ENCODE results near the gene CTNNA2.
"Not testable (repeated sequence)": the region's sequence is repeated elsewhere in the genome, so short reads cannot be mapped to it uniquely, and the experiment has no call there.

Gene CTNNA2

DNA sequence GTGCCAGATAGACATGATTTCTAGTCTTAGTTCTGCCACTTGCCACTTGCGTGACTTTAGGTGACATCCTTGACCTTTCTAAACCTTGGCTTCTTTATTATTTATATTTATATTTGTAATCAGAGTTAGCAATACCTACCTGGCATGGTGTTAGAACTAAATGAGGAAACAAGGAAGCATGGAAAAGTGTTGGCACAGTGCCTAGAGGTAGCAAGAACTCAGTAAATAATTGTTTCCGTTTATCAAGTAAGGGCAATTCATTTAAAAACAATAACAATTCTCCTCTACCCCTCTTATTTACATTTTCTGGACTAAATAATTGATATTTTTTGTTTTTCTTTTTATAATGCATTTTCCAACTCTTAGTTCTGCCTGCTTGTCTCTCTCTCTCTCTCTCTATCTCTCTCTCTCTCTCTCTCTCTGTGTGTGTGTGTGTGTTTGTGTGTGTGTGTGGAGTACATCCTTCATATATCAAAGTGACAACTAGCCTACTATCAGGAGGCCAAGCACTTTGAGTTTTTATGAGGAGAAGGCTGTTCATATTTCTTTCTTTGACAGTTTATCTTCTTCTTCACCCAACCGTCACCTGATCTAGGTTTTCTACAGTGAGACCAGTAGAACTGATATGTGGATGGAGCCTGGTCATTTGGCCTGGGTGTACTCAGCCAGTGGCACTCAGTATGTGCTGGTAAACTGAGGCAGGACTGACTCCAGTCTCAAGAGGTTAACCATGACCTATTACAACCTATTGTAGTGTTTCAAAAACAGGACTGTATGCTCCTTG lies 657.2 kb downstream of the CTNNA2 start:
- no peaks in the 10 kb centered on the region for H3K79me2 ChIP-seq (ENCODE audit: control insufficient read depth, insufficient read depth, low read length, unreplicated experiment)
- no peaks in the 10 kb centered on the region for H3K27me3 ChIP-seq (ENCODE audit: insufficient read depth, low read length)
- H3K4me3 ChIP-seq (ENCODE audit: low read depth, low read length), result no peak overlapping the region
- H3K27ac ChIP-seq (ENCODE audit: low read depth, low read length), result no peak overlapping the region
- H2AFZ ChIP-seq (ENCODE audit: low read length, unreplicated experiment), result no peak overlapping the region
- H3K36me3 ChIP-seq (ENCODE audit: insufficient read depth, low read length), result no peaks in the 10 kb centered on the region
- no peaks in the 10 kb centered on the region for H3K4me1 ChIP-seq (ENCODE audit: control insufficient read depth, insufficient read depth, low read length, unreplicated experiment)

GRCh38 chr2:80185091-80185490 lies 672.2 kb downstream of the CTNNA2 start:
- H3K4me3 ChIP-seq (ENCODE audit: low read depth, low read length), result no peak overlapping the region
- no peak overlapping the region for H3K27ac ChIP-seq (ENCODE audit: low read depth, low read length)
- no peaks in the 10 kb centered on the region for H3K27me3 ChIP-seq (ENCODE audit: insufficient read depth, low read length)
- H3K79me2 ChIP-seq (ENCODE audit: control insufficient read depth, insufficient read depth, low read length, unreplicated experiment), result no peaks in the 10 kb centered on the region
- no peak overlapping the region for H2AFZ ChIP-seq (ENCODE audit: low read length, unreplicated experiment)
- H3K4me1 ChIP-seq (ENCODE audit: control insufficient read depth, insufficient read depth, low read length, unreplicated experiment), result no peaks in the 10 kb centered on the region
- no peaks in the 10 kb centered on the region for H3K36me3 ChIP-seq (ENCODE audit: insufficient read depth, low read length)

- no peak overlapping the region for H2AFZ ChIP-seq (ENCODE audit: low read length, unreplicated experiment)
- H3K27me3 ChIP-seq (ENCODE audit: insufficient read depth, low read length), result no peaks in the 10 kb centered on the region
- no peaks in the 10 kb centered on the region for H3K4me1 ChIP-seq (ENCODE audit: control insufficient read depth, insufficient read depth, low read length, unreplicated experiment)
- no peaks in the 10 kb centered on the region for H3K36me3 ChIP-seq (ENCODE audit: insufficient read depth, low read length)
- no peak overlapping the region for H3K27ac ChIP-seq (ENCODE audit: low read depth, low read length)
- H3K4me3 ChIP-seq (ENCODE audit: low read depth, low read length), result no peak overlapping the region
- H3K79me2 ChIP-seq (ENCODE audit: control insufficient read depth, insufficient read depth, low read length, unreplicated experiment), result no peaks in the 10 kb centered on the region
These were observed 673.4 kb downstream of the CTNNA2 start for GRCh38 chr2:80186262-80186661.

DNA sequence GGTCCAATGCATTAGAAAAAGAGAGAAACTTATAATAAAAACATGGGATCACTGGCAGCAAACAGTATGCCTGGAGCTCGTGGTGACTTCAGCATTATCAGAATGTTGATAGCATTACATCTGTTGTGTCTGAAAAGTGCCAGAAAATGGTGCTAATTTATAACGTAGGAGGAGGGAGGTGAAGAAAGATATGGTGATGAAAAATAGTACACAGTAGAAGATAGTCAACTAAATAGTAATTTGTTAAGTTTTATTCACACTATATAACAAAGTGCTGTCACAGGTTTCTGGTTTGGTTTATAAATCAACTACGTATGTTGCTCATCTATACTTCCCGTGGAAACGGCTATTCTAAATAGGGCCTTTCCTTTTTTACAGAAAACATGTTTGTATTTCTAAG lies 674.3 kb downstream of the CTNNA2 start:
- Histone ChIP-seq H2AFZ (ENCODE audit: low read length, unreplicated experiment) (no peak overlapping the region), H3K36me3 (ENCODE audit: insufficient read depth, low read length) (no peaks in the 10 kb centered on the region), H3K4me3 (ENCODE audit: low read depth, low read length) (no peak overlapping the region), H3K27ac (ENCODE audit: low read depth, low read length) (no peak overlapping the region), H3K27me3 (ENCODE audit: insufficient read depth, low read length) (no peaks in the 10 kb centered on the region), H3K4me1 (ENCODE audit: control insufficient read depth, insufficient read depth, low read length, unreplicated experiment) (no peaks in the 10 kb centered on the region), H3K79me2 (ENCODE audit: control insufficient read depth, insufficient read depth, low read length, unreplicated experiment) (no peaks in the 10 kb centered on the region)

DNA sequence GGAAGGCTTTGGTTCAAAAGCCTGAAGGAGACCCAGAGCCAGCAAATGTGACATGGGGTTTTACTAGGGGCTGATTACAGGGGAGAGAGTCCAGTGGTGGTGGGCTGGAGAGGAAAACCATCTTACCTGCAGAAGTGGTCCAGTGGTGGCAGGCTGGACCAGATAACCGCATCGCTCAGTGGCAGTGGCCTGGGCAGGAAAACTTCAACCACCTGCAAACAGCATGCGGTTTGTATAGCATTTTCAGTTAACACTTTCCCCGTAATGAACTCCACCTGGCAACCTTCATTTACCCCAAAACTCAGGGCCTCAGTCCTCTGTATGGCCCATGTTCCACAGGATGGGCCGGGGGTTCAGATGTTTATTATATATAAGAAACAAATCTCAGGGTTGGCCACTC lies 677.3 kb downstream of the CTNNA2 start:
- H2AFZ ChIP-seq (ENCODE audit: low read length, unreplicated experiment), result no peak overlapping the region
- no peaks in the 10 kb centered on the region for H3K36me3 ChIP-seq (ENCODE audit: insufficient read depth, low read length)
- H3K79me2 ChIP-seq (ENCODE audit: control insufficient read depth, insufficient read depth, low read length, unreplicated experiment), result no peaks in the 10 kb centered on the region
- no peak overlapping the region for H3K27ac ChIP-seq (ENCODE audit: low read depth, low read length)
- no peaks in the 10 kb centered on the region for H3K27me3 ChIP-seq (ENCODE audit: insufficient read depth, low read length)
- H3K4me1 ChIP-seq (ENCODE audit: control insufficient read depth, insufficient read depth, low read length, unreplicated experiment), result no peaks in the 10 kb centered on the region
- no peak overlapping the region for H3K4me3 ChIP-seq (ENCODE audit: low read depth, low read length)

DNA sequence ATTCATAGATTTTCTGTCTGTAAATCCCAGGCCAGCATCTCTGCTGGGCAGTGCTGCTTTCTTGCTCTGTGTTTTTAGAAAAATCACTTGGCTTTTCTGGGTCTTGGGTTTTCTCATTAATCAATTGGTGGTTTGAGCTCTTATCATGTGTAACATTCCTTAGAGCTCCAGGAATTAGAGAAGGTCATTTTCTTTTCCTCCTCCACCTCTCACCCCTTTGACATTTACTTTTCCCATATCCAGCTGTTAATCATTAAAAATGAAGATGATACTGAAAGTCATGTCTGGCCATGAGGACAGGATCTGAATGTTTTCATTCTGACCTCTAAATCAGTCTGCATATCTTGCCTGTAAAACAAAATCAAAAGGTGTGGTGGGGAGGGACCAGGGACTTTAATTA lies 680.7 kb downstream of the CTNNA2 start:
- H2AFZ ChIP-seq (ENCODE audit: low read length, unreplicated experiment), result no peak overlapping the region
- H3K36me3 ChIP-seq (ENCODE audit: insufficient read depth, low read length), result no peaks in the 10 kb centered on the region
- no peak overlapping the region for H3K4me3 ChIP-seq (ENCODE audit: low read depth, low read length)
- no peaks in the 10 kb centered on the region for H3K27me3 ChIP-seq (ENCODE audit: insufficient read depth, low read length)
- no peaks in the 10 kb centered on the region for H3K4me1 ChIP-seq (ENCODE audit: control insufficient read depth, insufficient read depth, low read length, unreplicated experiment)
- no peak overlapping the region for H3K27ac ChIP-seq (ENCODE audit: low read depth, low read length)
- H3K79me2 ChIP-seq (ENCODE audit: control insufficient read depth, insufficient read depth, low read length, unreplicated experiment), result no peaks in the 10 kb centered on the region

DNA sequence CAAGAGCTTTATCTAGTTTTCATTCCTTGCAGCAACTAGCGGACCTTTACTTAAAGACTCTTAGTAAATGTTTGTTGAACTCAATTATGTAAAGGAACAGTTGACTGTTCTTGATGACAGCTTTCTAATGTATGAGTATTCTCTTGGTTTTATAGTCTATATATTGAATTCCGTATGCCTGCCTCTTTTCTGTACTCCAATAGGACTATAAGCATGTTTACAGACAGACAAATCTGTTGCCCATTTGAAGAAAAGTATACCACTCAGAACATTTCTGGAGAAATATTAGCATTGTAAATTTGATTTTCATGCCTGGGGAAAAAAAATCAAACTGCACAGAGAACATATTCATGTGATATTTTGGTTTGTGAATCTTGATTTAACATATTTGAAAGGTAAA lies 682.2 kb downstream of the CTNNA2 start:
- Histone ChIP-seq H2AFZ (ENCODE audit: low read length, unreplicated experiment) (no peak overlapping the region), H3K27me3 (ENCODE audit: insufficient read depth, low read length) (no peaks in the 10 kb centered on the region), H3K79me2 (ENCODE audit: control insufficient read depth, insufficient read depth, low read length, unreplicated experiment) (no peaks in the 10 kb centered on the region), H3K27ac (ENCODE audit: low read depth, low read length) (no peak overlapping the region), H3K36me3 (ENCODE audit: insufficient read depth, low read length) (no peaks in the 10 kb centered on the region), H3K4me3 (ENCODE audit: low read depth, low read length) (no peak overlapping the region), H3K4me1 (ENCODE audit: control insufficient read depth, insufficient read depth, low read length, unreplicated experiment) (no peaks in the 10 kb centered on the region)

DNA sequence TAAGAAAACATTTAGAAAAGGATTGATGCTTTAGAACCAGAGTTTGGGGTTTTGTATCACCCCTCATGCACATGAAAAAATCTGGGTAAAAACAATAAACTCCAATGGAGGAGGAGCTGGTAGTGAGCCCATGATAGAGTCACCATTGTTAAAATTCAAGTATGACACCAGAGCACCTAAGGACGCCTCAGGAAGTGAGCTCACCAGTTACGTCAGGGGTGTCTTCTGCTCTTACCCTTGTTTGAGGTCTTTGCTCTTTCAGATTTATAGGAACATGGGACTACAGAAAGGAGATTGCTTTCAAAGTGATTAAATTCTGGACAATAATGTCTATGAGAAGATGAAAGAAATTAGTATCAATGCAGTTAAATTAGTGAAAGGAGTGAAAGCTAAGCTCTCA lies 685.2 kb downstream of the CTNNA2 start:
- no peak overlapping the region for H3K4me3 ChIP-seq (ENCODE audit: low read depth, low read length)
- no peaks in the 10 kb centered on the region for H3K79me2 ChIP-seq (ENCODE audit: control insufficient read depth, insufficient read depth, low read length, unreplicated experiment)
- no peak overlapping the region for H2AFZ ChIP-seq (ENCODE audit: low read length, unreplicated experiment)
- no peaks in the 10 kb centered on the region for H3K36me3 ChIP-seq (ENCODE audit: insufficient read depth, low read length)
- no peak overlapping the region for H3K27ac ChIP-seq (ENCODE audit: low read depth, low read length)
- H3K27me3 ChIP-seq (ENCODE audit: insufficient read depth, low read length), result no peaks in the 10 kb centered on the region
- no peaks in the 10 kb centered on the region for H3K4me1 ChIP-seq (ENCODE audit: control insufficient read depth, insufficient read depth, low read length, unreplicated experiment)

GRCh38 chr2:80199504-80199903 lies 686.7 kb downstream of the CTNNA2 start:
- Histone ChIP-seq H3K27me3 (ENCODE audit: insufficient read depth, low read length) (no peaks in the 10 kb centered on the region), H2AFZ (ENCODE audit: low read length, unreplicated experiment) (no peak overlapping the region), H3K4me1 (ENCODE audit: control insufficient read depth, insufficient read depth, low read length, unreplicated experiment) (no peaks in the 10 kb centered on the region), H3K36me3 (ENCODE audit: insufficient read depth, low read length) (no peaks in the 10 kb centered on the region), H3K27ac (ENCODE audit: low read depth, low read length) (no peak overlapping the region), H3K4me3 (ENCODE audit: low read depth, low read length) (no peak overlapping the region), H3K79me2 (ENCODE audit: control insufficient read depth, insufficient read depth, low read length, unreplicated experiment) (no peaks in the 10 kb centered on the region)

DNA sequence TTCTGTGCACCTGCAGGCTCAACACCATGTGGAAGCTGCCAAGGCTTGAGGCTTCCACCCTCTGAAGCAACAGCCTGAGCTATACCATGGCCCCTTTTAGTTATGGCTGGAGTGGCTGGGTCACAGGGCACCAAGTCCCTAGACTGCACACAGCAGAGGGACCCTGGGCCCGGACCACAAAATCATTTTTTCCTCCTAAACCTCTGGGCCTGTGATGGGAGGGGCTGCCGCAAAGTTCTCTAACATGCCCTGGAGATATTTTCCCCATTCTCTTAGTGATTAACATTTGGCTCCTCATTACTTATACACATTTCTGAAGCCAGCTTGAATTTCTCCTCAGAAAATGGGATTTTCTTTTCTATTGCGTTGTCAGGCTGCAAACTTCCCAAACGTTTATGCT lies 691.1 kb downstream of the CTNNA2 start:
- not testable (repeated sequence) for H3K79me2 ChIP-seq (ENCODE audit: control insufficient read depth, insufficient read depth, low read length, unreplicated experiment); H3K4me1 ChIP-seq (ENCODE audit: control insufficient read depth, insufficient read depth, low read length, unreplicated experiment); H3K36me3 ChIP-seq (ENCODE audit: insufficient read depth, low read length); H3K27ac ChIP-seq (ENCODE audit: low read depth, low read length); H2AFZ ChIP-seq (ENCODE audit: low read length, unreplicated experiment); H3K4me3 ChIP-seq (ENCODE audit: low read depth, low read length); H3K27me3 ChIP-seq (ENCODE audit: insufficient read depth, low read length)

DNA sequence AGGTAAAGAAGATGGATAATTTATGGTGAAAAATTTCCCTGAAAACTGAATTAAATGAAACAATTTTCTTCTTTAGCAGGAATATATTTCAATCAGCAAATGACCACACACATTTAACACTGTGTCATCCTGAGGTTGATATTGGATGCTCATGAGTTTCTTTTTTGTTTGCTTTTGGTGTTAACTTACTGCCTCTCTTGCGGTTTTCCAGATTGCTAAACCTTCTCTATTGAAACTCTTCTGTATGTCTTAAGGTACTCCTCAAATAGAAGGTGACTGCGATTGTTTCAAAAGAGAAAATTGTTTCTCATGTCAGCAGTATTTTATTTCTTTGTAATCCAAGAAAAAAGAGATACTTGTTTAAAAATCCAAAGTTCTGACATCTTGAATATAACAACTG lies 692.6 kb downstream of the CTNNA2 start:
- Histone ChIP-seq H3K79me2 (ENCODE audit: control insufficient read depth, insufficient read depth, low read length, unreplicated experiment) (no peaks in the 10 kb centered on the region), H2AFZ (ENCODE audit: low read length, unreplicated experiment) (no peak overlapping the region), H3K27me3 (ENCODE audit: insufficient read depth, low read length) (no peaks in the 10 kb centered on the region; the same call in 1 of the 2 replicates), H3K4me3 (ENCODE audit: low read depth, low read length) (no peak overlapping the region), H3K27ac (ENCODE audit: low read depth, low read length) (no peak overlapping the region), H3K4me1 (ENCODE audit: control insufficient read depth, insufficient read depth, low read length, unreplicated experiment) (no peaks in the 10 kb centered on the region), H3K36me3 (ENCODE audit: insufficient read depth, low read length) (no peaks in the 10 kb centered on the region)

Data from ACC112 (cell line).